HG02870 (cell line): Measurements from ENCODE around the gene PPP1R12B.
"Not testable (repeated sequence)": the region's sequence is repeated elsewhere in the genome, so short reads cannot be mapped to it uniquely, and the experiment has no call there.

Experiments used
- ATAC-seq: cut with Tn5 transposase; IDR thresholded peaks from one replicate; pipeline ENCODE4 v1.9.1; 2021; ENCODE audit warnings: mild to moderate bottlenecking, moderate library complexity; ENCODE audit not compliant: unreplicated experiment

PPP1R12B gene

GRCh38 chr1:202520857-202521216 lies 172.3 kb downstream of the PPP1R12B start:
- ATAC-seq, result not testable (repeated sequence)

- not testable (repeated sequence) for ATAC-seq
These were observed 173.0 kb downstream of the PPP1R12B start for GRCh38 chr1:202521484-202521883.

- ATAC-seq, result no peak
These were observed 173.4 kb downstream of the PPP1R12B start for GRCh38 chr1:202521886-202522285.

- not testable (repeated sequence) for ATAC-seq
These were observed 177.6 kb downstream of the PPP1R12B start for GRCh38 chr1:202526056-202526455.

GRCh38 chr1:202528096-202528722 lies 179.7 kb downstream of the PPP1R12B start:
- not testable (repeated sequence) for ATAC-seq

GRCh38 chr1:202530686-202531085 lies 182.2 kb downstream of the PPP1R12B start:
- not testable (repeated sequence) for ATAC-seq

- ATAC-seq, result no peak
These were observed 182.9 kb downstream of the PPP1R12B start for GRCh38 chr1:202531472-202531811.

GRCh38 chr1:202531812-202532616 lies 183.5 kb downstream of the PPP1R12B start:
- ATAC-seq, result not testable (repeated sequence)

GRCh38 chr1:202539166-202539574 lies 190.7 kb downstream of the PPP1R12B start:
- ATAC-seq, result not testable (repeated sequence)

GRCh38 chr1:202539583-202539982 lies 191.1 kb downstream of the PPP1R12B start:
- ATAC-seq, result not testable (repeated sequence)

- ATAC-seq, result no peak
These were observed 191.5 kb downstream of the PPP1R12B start for GRCh38 chr1:202540014-202540413.

GRCh38 chr1:202540448-202540847 lies 191.9 kb downstream of the PPP1R12B start:
- ATAC-seq, result no peak

- not testable (repeated sequence) for ATAC-seq
These were observed 192.4 kb downstream of the PPP1R12B start for GRCh38 chr1:202540858-202541257.

- ATAC-seq, result not testable (repeated sequence)
These were observed 193.9 kb downstream of the PPP1R12B start for GRCh38 chr1:202542415-202542814.

- not testable (repeated sequence) for ATAC-seq
These were observed 195.0 kb downstream of the PPP1R12B start for GRCh38 chr1:202543537-202543936.

- not testable (repeated sequence) for ATAC-seq
These were observed 196.4 kb downstream of the PPP1R12B start for GRCh38 chr1:202544766-202545449.

GRCh38 chr1:202545647-202546303 lies 197.3 kb downstream of the PPP1R12B start:
- not testable (repeated sequence) for ATAC-seq

GRCh38 chr1:202546377-202546776 lies 197.9 kb downstream of the PPP1R12B start:
- peak; percentile 23 for ATAC-seq

- ATAC-seq, result peak; percentile 84
These were observed 198.3 kb downstream of the PPP1R12B start for GRCh38 chr1:202546796-202547195.

GRCh38 chr1:202547215-202547614 lies 198.7 kb downstream of the PPP1R12B start:
- ATAC-seq, result no peak

- not testable (repeated sequence) for ATAC-seq
These were observed 201.6 kb downstream of the PPP1R12B start for GRCh38 chr1:202550088-202550487.
